ENCODE data around the gene LTF. TPM values are rescaled to one million over a fixed set of nuclear protein-coding genes. Genes with fewer than 3 reads are reported as not detected.
"Not testable (repeated sequence)": the region's sequence is repeated elsewhere in the genome, so short reads cannot be mapped to it uniquely, and the experiment has no call there.

Gene LTF
- polyA plus RNA-seq, 3 donors, result 5.6 to 13.4 (median 9.1) TPM

DNA sequence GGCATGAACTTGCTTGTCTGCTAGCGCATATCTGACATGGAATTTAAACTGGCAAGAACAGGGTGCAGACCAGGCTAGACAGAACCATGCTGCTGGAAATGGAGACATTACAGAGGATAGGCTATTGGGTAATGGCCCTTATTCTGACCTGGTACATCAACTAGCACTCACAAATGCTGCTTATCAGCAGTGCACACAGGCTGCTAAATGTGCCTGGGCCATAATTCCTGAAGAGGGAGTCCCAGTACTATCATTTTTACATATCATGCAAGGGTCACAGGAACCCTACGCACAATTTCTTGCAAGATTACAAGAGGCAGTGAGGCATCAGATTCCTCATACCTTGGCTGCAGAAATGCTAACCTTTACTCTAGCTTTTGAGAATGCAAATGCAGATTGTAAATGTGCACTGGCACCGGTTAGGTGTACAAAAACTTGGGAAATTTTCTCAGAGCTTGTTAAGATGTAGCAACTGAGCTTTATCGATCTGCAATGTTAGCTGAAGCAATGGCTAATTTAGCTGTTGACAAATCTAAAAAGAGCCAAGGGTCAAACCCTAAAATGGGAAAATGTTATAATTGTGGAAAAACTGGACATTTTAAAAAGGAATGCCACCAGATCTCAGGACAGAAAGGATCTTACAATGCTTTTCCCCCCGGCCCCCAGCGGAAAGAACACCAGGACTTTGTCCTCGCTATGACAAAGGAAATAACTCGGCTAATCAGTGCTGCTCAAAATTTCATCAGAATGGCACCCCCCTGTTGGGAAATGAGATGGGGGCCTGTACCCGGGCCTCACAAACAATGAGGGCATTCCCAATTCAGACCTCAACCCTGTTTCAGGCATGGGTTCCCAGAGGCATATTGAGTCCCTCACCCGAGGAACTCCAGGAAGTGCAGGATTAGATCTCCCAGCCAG, 36.5 kb downstream of the LTF start:
- H3K27ac ChIP-seq (ENCODE audit: low read depth, low read length), result no peak overlapping the region
- 79 to 85% (median 83%) methylated on average over 10 of the region's 10 CpGs for WGBS, 3 donors

DNA sequence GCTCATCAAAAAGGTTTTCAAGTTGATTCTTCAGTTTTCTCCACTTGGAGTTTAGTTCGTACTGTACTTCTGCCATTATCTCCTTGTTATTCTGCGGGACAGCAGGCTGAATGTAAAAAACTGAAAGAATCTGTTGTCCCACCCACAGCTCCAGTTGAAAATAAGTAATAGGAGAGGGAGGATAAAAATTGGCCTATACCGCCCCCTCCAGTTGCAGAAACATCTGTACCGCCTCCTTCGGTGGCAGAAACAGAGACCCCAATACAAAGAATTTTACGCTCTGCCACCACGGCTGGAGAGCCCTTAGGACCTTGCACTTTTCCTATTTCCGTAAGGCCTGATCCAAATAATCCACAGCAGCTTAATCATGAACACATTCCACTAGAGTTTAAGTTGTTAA, 37.3 kb downstream of the LTF start:
- H3K27ac ChIP-seq (ENCODE audit: low read depth, low read length), result not testable (repeated sequence)
- 62 to 79% (median 78%) methylated on average over 8 of the region's 8 CpGs for WGBS, 3 donors

DNA sequence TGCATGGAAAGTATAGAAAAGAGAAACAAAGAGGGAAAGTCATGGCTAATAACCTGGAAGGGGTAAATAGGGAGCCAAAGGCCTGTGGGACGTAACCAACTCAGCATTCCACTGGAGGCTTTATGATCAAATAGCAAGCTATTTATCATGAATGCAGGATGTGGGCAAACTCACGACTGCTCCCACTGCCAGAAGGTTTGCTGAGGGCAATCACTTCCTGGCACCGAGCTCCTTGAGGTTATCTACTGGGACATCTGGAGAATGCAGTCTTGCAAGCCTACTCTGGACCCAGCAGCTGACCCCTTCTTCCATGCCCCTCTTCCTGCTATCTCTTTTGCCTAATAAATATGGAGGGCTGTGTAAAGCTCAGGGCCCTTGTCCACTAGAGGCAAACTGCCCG, 38.2 kb downstream of the LTF start:
- WGBS, 3 donors, result 57 to 60% (median 59%) methylated on average over 4 of the region's 4 CpGs
- H3K27ac ChIP-seq (ENCODE audit: low read depth, low read length), result not testable (repeated sequence)

DNA sequence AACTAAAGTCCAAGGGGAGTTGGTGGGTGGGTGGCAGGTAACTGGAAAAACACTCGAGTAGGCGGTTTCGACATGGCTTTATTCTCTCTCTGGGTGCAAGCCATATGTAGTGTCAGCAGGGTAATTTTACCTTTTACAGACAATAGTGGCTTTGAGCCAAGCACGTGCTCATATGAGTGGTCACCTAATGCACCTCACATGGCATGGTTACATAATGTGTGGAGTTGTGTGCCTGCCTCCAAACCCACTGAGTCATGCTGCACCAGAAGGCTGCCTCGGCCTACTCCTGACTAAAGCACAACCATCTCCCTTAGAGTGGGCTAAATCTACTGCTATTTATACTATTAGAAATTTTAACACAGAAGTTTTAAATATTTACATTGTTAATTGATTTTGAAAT, 41.1 kb downstream of the LTF start:
- no peak overlapping the region for H3K27ac ChIP-seq (ENCODE audit: low read depth, low read length)
- WGBS, 3 donors, result 73 to 84% (median 80%) methylated on average over 5 of the region's 5 CpGs

DNA sequence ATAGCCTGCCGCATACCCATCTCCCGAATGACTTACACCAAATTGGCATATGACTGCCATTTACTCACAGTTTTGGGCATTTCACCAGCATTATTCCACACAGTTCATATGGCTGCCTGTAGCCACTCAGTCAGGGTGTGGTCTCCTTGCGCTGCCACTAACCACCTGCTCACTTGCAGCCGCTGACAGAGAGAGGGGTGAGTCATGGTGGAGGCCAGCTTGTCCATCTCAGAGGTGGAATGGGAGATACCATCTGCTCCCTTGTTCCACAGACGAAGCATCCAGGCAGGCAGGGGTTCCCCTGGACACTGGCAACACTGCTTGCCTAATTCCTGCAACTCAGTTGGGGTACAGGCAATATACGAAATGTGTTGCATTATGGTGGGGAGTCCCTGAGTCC, 42.1 kb downstream of the LTF start:
- no peak overlapping the region for H3K27ac ChIP-seq (ENCODE audit: low read depth, low read length)
- 95 to 97% (median 95%) methylated on average over 6 of the region's 6 CpGs for WGBS, 3 donors

DNA sequence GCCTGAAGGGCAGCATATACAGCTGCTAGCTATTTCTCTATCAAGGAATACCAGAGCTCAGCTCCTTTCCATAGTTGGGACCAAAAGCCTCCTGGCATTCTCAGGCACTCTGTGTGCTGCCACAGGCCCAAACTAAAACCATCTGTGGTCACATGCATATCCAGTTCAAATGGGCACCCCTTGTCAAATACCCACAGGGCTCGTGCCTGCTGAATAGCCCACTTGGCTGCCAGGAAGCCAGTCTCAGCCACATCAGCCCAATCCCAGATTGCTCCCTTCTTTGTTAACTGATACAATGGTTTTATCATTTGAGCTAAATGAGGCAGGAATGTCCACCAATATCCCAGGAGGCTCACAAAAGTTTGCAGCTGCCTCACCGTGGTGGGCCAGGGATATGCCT, 43.8 kb downstream of the LTF start:
- no peak overlapping the region for H3K27ac ChIP-seq (ENCODE audit: low read depth, low read length)
- WGBS, 3 donors, result 87 to 89% (median 89%) methylated on average over 2 of the region's 2 CpGs

DNA sequence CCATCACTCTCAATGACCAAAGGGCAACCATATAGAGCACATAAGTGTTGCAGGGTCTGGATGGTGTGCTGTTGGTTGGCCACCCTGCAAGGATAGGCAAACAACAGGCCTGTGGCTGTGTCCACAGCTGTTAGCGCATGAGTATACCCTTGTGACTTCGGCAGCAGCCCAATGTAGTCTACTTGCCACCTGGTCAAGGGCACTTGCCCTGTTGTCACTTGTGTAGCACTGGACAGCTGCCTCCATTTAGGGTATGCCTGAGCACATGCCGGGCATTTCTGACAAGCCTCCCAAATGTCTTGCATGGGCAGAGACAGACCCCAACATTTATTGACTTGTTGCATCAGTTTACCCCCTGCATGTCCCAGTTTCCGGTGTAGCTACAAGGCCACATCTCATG, 44.9 kb downstream of the LTF start:
- WGBS, 3 donors, result 97 to 99% (median 99%) methylated on average over 4 of the region's 4 CpGs

DNA sequence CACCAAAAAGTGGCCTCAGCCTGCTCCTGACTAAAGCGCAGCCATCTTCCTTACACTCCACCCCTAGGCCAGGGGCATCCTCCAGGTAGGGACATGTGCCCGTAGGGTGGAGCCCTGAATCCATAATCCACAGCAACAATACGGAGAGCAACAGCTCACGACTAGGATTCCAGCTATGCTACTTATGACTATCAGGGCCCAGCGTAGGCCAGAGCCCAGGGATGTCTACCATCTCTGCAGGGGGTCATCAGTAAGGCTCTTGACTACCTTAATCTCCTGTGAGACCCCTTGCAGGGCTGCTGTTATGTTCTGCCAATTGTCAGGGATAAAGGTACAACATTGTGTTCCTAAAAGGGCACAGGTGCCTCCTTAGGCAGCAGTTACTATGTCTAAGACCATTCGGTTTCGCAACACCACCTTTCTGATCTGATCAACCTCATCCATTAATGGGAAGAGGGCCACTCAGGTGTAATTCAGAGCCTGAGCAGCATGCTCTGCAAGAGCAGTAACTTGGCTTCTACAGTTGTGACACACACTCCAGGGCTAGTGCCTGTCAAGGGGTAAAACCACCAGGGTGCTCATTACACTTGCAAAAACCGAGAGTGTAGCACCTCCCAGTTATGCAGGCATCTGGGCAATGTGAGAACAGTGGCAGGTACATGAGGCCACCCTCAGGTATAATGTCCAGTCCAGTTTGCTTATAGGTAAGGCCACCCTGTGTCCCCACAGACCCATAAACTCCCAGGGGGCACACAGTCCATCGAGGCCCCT, 46.7 kb downstream of the LTF start:
- H3K27ac ChIP-seq (ENCODE audit: low read depth, low read length), result no peak overlapping the region
- WGBS, 3 donors, result 82 to 85% (median 83%) methylated on average over 9 of the region's 9 CpGs

More for the DNA sequence above, 44.9 kb downstream of the LTF start:
- H3K27ac ChIP-seq (ENCODE audit: low read depth, low read length), result no peak overlapping the region

DNA sequence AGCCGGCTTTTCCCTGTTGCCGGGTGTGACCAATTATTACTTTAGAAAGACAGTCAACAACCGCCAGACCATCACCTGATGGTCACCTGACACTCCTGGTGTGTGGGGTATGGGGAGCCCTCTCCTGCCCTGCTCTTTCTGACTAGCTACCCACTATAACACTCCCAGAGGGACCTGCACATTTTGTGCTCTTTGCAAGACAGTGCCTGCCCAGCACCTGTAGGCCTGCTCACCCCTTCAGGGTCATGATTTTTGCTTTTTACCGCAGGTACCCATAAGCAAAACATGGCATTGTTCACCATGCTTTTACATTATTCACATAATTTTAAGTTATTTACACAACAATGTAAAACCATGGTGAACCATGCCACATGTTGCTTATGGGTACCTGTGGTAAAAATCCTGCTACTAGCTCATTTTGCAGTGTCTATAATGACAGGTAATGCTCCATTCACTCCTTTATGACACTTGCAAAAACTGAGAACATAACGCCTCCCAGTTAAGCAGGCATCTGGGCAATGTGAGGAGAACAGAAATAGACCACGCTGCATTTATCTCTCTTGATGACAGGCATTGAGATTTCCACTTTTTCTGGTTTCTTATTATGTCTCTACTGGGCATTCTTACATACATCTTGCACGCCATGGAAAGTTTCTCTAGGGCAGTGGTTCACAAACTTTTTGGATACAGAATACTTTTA, 47.7 kb downstream of the LTF start:
- no peak overlapping the region for H3K27ac ChIP-seq (ENCODE audit: low read depth, low read length)
- 80 to 94% (median 82%) methylated on average over 7 of the region's 7 CpGs for WGBS, 3 donors

DNA sequence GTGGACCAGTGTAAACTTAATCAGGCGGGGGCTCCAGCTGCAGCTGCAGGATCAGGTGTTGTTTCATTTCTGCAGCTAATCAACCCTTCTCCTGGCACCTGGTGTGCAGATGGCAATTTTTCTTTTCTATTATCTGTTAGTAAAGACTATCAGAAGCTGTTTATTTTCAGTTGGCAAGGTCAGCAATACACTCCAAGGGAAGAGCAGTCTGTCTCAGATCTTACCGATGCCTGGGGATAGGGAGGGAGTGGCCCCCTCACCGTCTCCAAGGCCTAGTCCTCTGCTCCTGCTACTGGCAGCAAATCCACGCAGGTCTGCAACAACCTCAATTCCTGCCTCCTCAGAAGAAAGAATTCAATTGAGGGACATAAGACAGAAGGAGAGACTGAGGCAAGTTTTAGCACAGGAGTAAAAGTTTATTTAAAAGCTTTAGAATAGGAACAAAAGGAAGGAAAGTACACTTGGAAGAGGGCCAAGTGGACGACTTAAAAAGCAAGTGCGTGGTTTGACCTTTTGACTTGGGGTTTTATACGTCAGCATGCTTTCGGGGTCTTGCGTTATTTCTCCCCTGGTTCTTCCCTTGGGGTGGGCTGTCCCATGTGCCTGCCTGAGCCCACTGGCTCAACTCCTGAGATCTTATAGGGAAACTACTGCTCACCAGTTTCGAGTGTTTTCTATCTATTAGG, 48.4 kb downstream of the LTF start:
- 42 to 44% (median 43%) methylated on average over 10 of the region's 10 CpGs for WGBS, 3 donors
- H3K27ac ChIP-seq (ENCODE audit: low read depth, low read length), result no peak overlapping the region

DNA sequence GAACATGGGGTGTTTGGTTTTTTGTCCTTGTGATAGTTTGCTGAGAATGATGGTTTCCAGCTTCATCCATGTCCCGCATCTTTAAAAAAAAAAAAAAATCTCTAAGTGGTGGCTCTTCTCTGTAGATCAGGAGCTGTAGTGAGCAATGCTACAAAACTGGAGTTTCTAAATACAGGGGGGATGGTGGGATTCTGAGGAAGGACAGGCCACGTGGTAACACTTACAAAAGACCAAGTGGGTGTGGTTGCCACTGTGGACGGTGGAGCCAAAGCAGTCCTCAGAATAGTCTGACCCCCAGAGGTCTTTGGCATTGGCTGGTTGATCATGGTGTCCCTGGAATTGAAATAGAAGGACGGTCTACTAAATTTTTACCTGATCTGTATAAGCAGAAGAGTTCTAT, 50.0 kb downstream of the LTF start:
- 63 to 91% (median 64%) methylated on average over 4 of the region's 4 CpGs for WGBS, 3 donors
- H3K27ac ChIP-seq (ENCODE audit: low read depth, low read length), result no peak overlapping the region

DNA sequence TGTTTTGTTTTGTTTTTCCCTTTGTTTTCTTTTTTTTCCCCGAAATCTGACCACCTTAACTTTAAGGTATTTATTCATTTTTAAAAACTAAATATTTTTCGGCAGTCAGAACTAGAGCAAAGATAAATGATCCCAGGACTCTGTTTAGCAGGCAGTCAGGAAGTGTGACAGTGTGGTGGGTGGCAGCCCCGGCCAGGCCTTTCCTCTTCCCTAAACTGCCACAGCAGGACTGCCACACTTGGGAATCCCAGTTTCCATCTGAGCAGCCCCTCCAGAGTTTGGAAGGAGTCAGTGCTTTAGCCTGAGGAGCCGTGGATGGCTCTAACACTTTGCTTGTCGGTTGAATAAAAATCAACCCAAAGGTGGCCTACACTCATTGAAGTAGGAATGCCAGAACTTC, 50.8 kb downstream of the LTF start:
- no peak overlapping the region for H3K27ac ChIP-seq (ENCODE audit: low read depth, low read length)
- 54 to 76% (median 60%) methylated on average over 5 of the region's 5 CpGs for WGBS, 3 donors

DNA sequence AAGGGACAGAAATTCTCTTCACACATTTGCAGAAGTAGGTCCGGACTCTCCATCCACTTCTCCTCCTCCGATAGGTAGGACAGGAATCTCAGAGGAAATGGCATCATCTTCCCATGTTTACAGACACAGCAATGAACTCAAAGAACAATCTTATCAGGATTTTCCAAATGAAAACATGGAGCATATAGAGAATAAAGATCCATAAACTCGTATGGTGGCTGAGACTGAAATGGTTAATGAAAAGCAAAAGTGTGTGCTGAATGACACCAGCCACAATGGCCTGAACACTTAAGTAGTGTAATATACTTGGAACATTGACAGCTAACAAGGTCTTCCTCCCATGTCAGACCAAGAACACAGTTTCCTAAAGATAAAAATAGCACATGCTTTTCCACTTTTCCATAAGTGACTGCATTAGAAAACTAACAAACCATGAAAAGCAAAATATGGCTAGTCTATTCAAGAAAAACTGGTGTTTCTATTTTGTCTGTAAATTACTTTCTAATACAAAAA, 51.9 kb downstream of the LTF start:
- 32 to 74% (median 43%) methylated on average over 3 of the region's 3 CpGs for WGBS, 3 donors
- H3K27ac ChIP-seq (ENCODE audit: low read depth, low read length), result no peak overlapping the region

DNA sequence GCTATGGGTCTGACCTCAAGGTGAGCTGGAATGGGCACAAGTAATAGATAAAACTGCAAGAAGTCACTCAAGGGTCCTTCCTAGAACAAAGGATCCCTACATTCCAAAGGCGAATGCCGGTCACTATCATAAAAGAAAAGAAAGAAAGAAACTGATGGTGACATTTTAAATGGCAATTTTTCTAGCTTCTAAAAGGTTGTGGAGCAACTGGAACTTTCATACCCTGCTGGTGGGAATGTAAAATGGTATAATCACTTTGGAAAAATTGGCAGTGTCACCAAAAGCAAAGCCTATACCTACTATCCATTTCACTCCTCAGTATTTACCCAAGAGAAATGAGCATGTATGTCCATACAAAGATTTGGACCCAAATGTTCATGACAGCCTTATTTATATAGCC, 53.4 kb downstream of the LTF start:
- 78 to 98% (median 78%) methylated on average over 2 of the region's 2 CpGs for WGBS, 3 donors
- no peak overlapping the region for H3K27ac ChIP-seq (ENCODE audit: low read depth, low read length)

DNA sequence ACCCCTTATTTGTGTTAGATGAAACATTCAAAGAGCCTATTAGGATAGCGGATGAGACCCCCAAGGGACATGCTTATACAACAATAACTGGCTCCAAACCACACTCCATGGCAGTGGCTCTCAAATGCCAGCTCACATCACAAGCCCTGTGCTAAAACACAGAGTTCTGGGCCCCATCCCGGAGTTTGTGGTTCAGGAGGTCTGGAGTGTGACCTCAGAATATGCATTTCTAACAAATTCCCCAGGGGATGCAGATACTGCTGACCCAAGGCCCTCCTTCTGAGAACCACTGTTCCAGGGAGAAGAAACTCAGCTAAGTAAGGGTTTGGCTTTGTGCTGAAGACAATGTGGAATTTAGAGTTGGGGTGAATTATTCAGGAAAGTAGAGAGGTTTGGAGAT, 54.0 kb downstream of the LTF start:
- 86 to 98% (median 88%) methylated on average over 2 of the region's 2 CpGs for WGBS, 3 donors
- no peak overlapping the region for H3K27ac ChIP-seq (ENCODE audit: low read depth, low read length)

DNA sequence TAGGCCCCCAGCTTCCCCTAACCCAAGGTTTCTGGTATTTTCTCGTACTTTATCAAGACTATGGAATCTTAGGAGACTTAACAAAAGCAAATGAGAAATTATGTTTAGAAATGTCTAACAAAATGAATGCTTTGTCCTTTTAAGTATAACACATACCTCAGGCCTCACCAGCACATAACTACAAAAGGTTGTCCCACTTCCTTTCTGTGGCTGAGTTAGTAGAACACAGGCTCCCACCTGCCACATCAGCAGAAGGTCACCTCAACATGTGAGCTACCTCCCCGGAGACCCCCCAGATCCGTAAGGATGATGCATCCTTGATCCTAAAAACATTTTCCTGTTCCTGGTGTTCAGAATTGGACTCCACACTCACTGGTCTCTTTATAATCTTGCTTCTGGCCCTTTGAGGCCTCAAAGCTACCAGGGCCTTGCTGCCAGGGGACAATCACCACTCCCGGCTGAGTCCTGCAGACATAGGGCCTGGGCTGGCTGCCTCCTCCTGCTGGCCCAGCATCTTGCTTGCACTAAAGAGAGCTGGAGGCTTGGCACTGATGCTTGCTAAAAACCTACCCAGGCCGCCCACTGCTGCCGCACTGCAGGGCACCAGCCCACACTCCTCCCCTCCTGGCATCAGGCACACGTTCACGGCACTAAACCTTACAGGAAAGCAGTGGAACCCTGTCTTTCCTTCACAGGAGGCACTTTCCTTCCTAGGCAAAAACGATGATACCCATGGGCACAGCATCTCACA, 54.8 kb downstream of the LTF start:
- no peak overlapping the region for H3K27ac ChIP-seq (ENCODE audit: low read depth, low read length)
- 86 to 89% (median 88%) methylated on average over 9 of the region's 9 CpGs for WGBS, 3 donors

DNA sequence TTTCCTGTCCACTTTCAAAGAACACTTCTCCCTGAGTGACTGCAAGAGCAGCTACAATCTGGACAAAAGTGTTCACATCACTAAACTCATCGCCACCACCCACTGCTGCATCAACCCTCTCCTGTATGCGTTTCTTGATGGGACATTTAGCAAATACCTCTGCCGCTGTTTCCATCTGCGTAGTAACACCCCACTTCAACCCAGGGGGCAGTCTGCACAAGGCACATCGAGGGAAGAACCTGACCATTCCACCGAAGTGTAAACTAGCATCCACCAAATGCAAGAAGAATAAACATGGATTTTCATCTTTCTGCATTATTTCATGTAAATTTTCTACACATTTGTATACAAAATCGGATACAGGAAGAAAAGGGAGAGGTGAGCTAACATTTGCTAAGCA, 55.9 kb downstream of the LTF start:
- 90% methylated on average over 7 of the region's 7 CpGs for WGBS, 3 donors
- no peak overlapping the region for H3K27ac ChIP-seq (ENCODE audit: low read depth, low read length)

DNA sequence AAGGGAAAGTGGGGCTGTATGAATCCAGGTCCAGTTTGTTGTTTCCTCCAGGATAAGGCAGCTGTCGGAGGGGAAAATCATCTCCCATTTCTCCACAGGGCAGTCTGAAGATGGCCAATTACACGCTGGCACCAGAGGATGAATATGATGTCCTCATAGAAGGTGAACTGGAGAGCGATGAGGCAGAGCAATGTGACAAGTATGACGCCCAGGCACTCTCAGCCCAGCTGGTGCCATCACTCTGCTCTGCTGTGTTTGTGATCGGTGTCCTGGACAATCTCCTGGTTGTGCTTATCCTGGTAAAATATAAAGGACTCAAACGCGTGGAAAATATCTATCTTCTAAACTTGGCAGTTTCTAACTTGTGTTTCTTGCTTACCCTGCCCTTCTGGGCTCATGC, 56.7 kb downstream of the LTF start:
- WGBS, 3 donors, result 63 to 75% (median 72%) methylated on average over 7 of the region's 7 CpGs
- H3K27ac ChIP-seq (ENCODE audit: low read depth, low read length), result no peak overlapping the region
